DND-41 (cell line): Measurements from ENCODE around the gene SIRT3.

Experiments
- ATAC-seq: fragments of 200-7000 bp; cut with Tn5 transposase; 3 replicates; pipeline ENCODE4 v1.9.1; 2021; ENCODE audit warnings: low read depth; ENCODE audit not compliant: insufficient read depth
- DNase-seq: peaks from one replicate; pipeline ENCODE4 v3.0.0-alpha.2; 2020
- H2AFZ ChIP-seq: 2 replicates; pipeline ENCODE4 v1.6.0; 2012; ENCODE audit warnings: low read depth, low read length
- H3K27ac ChIP-seq: 2 replicates; pipeline ENCODE4 v1.5.1; 2012; ENCODE audit warnings: low read length, inconsistent platforms
- H3K27me3 ChIP-seq: fragments of 200-600 bp; sonication (generic); 2 replicates; pipeline ENCODE4 v1.6.0; 2012; ENCODE audit warnings: low read length, mild to moderate bottlenecking, inconsistent platforms; ENCODE audit not compliant: insufficient read depth, poor library complexity
- H3K36me3 ChIP-seq: 2 replicates; pipeline ENCODE4 v1.5.1; 2012; ENCODE audit warnings: low read length, inconsistent platforms; ENCODE audit not compliant: insufficient read depth
- H3K4me1 ChIP-seq: 2 replicates; pipeline ENCODE4 v1.5.1; 2012; ENCODE audit warnings: mild to moderate bottlenecking, low read length; ENCODE audit not compliant: insufficient read depth
- H3K4me2 ChIP-seq: 2 replicates; pipeline ENCODE4 v1.6.0; 2012; ENCODE audit warnings: mild to moderate bottlenecking, moderate library complexity, low read length, inconsistent platforms; ENCODE audit not compliant: insufficient read depth
- H3K4me3 ChIP-seq, 2 experiments: fragments of 200-600 bp in 1 of 2; shearing (Covaris generic) in 1 of 2; 2 replicates each; pipeline ENCODE4 v1.5.1; 2012 to 2016; ENCODE audit warnings: inconsistent platforms in 2 of 2, low read length in 2 of 2, mild to moderate bottlenecking in 2 of 2, low read depth in 1 of 2, moderate library complexity in 1 of 2
- H3K79me2 ChIP-seq: 2 replicates; pipeline ENCODE4 v1.6.0; 2012; ENCODE audit warnings: low read length, inconsistent platforms; ENCODE audit not compliant: insufficient read depth
- H3K9ac ChIP-seq: 2 replicates; pipeline ENCODE4 v1.6.0; 2012; ENCODE audit warnings: low read depth, mild to moderate bottlenecking, inconsistent platforms, low read length, moderate library complexity
- H3K9me3 ChIP-seq: 2 replicates; pipeline ENCODE4 v1.5.1; 2012; ENCODE audit warnings: low read length, moderate library complexity, mild to moderate bottlenecking, inconsistent platforms; ENCODE audit not compliant: insufficient read depth, severe bottlenecking
- H4K20me1 ChIP-seq: 2 replicates; pipeline ENCODE4 v1.6.0; 2012; ENCODE audit warnings: low read length; ENCODE audit not compliant: insufficient read depth
- CTCF ChIP-seq: IDR thresholded peaks from 2 replicates; pipeline ENCODE4 v1.5.1; 2012; ENCODE audit warnings: borderline replicate concordance, low read length, moderate library complexity, mild to moderate bottlenecking; ENCODE audit not compliant: poor library complexity, severe bottlenecking; ENCODE audit errors: extremely low read depth
- EZH2 ChIP-seq: IDR thresholded peaks from 3 replicates; pipeline ENCODE4 v1.6.1; 2012; ENCODE audit warnings: borderline replicate concordance, low read depth, mild to moderate bottlenecking, moderate library complexity, low read length, inconsistent platforms; ENCODE audit not compliant: severe bottlenecking

The SIRT3 gene

DNA sequence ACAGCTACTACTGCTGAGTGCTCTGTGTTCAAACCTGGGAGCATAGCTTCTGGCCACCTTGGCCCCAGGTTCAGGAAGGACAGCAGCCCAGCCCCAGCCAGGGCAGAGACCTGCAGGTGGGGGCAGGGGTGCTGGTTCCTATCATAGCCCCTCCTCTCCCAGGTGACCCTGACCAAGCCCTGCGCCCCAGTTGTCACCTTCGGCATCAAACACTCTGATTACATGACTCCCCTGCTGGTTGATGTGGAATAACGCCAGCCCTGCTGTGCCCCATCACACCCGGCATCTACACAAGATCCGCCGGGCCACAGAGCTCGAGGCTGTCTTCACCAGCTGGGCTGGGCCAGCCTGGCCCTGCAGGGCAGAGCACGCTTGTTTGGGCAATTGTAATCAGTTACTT is 36.4 kb downstream of the SIRT3 start:
- H4K20me1 ChIP-seq, result peaks cover 21% of the 10 kb centered on the region; the same call in 1 of the 2 replicates
- H3K79me2 ChIP-seq, result no peaks in the 10 kb centered on the region; the same call in 1 of the 2 replicates
- H3K4me1 ChIP-seq, result no peaks in the 10 kb centered on the region
- peaks cover 11% of the 10 kb centered on the region for H3K36me3 ChIP-seq
- no peaks in the 10 kb centered on the region for H3K9me3 ChIP-seq
- ATAC-seq (peak; percentile 38; the same call in 1 of the 3 replicates), DNase-seq (peak; percentile 4)
- no peaks in the 10 kb centered on the region for H3K27me3 ChIP-seq
- H3K27ac ChIP-seq, result no peak overlapping the region
- no peak for TF ChIP-seq CTCF
- TF ChIP-seq EZH2, result no peak
- H2AFZ ChIP-seq, result no peak overlapping the region
- no peak overlapping the region for H3K4me2 ChIP-seq
- no peak overlapping the region for H3K9ac ChIP-seq
- no peak overlapping the region for H3K4me3 ChIP-seq

DNA sequence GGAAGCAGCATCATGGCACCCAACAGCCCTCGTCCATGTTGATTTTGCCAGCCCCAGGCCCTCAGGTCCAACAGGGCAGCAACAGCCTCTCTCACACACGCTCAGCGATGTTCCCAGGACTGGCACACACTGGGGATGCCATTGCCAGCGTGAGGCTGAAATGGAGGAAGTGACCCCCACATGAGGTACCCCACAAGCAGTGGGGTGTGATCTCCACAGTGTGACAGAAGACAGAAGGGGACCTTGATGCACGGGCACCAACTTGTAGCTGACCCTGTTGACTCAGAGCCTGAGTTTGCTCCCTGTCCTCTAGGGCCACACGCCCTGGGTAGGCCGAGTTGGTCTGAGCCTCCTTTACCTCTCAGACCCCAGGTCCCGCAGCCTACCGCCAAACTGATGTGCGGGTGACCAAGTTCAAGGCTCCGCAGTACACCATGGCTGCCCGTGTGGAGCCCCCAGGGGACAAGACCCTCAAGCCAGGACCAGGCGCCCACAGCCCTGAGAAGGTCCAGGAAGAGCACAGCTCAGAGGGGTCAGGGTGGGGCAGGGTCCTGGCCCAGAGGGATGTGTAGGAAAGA is 37.0 kb downstream of the SIRT3 start:
- peaks cover 14% of the 10 kb centered on the region; the same call in 1 of the 2 replicates for H4K20me1 ChIP-seq
- H3K27ac ChIP-seq, result no peak overlapping the region
- ATAC-seq, result no peak; the same call in 2 of the 3 replicates
- no peaks in the 10 kb centered on the region for H3K4me1 ChIP-seq
- no peaks in the 10 kb centered on the region for H3K79me2 ChIP-seq
- no peaks in the 10 kb centered on the region for H3K27me3 ChIP-seq
- no peak for TF ChIP-seq EZH2
- TF ChIP-seq CTCF, result no peak
- H3K9ac ChIP-seq, result no peak overlapping the region
- DNase-seq, result no peak
- H3K36me3 ChIP-seq, result peaks cover 4% of the 10 kb centered on the region
- H3K4me2 ChIP-seq, result no peak overlapping the region
- no peaks in the 10 kb centered on the region for H3K9me3 ChIP-seq
- H2AFZ ChIP-seq, result no peak overlapping the region
- H3K4me3 ChIP-seq, result no peak overlapping the region

DNA sequence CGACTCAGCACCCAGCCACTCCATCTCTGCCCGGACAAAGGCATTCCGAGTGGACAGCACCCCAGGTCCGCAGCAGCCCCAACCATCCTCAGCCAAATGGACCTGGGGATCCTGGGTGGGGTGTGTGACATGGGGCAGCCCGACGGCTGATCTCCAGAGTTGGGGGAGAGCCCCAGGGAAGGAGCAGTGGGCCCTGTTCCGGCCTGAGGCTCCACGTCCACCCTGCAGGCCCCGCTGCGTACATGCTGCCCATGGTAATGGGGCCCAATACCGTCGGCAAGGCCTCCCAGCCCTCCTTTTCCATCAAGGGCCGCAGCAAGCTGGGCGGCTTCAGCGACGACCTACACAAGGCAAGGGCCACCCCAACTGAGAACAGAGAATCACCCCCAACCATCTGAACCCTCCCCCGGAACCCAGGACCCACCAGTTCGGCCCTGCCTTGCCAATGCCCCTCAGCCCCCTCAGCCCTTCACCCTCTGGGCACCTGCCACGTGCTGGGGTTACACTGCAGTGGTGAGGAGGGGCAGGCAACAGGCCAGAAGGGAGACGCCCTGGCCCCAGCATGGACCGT is 37.8 kb downstream of the SIRT3 start:
- H3K79me2 ChIP-seq, result no peaks in the 10 kb centered on the region
- DNase-seq, result peak; percentile 3
- H3K4me3 ChIP-seq, result no peak overlapping the region
- TF ChIP-seq CTCF (no peak), EZH2 (no peak)
- H3K4me1 ChIP-seq, result no peaks in the 10 kb centered on the region
- H3K9ac ChIP-seq, result no peak overlapping the region
- H3K9me3 ChIP-seq, result no peaks in the 10 kb centered on the region
- H3K4me2 ChIP-seq, result no peak overlapping the region
- peaks cover 7% of the 10 kb centered on the region; the same call in 1 of the 2 replicates for H4K20me1 ChIP-seq
- H2AFZ ChIP-seq, result no peak overlapping the region
- H3K27me3 ChIP-seq, result no peaks in the 10 kb centered on the region
- H3K27ac ChIP-seq, result no peak overlapping the region
- H3K36me3 ChIP-seq, result no peaks in the 10 kb centered on the region
- no peak for ATAC-seq
